ENCODE data around the gene DPPA5.
"Not testable (repeated sequence)": the region's sequence is repeated elsewhere in the genome, so short reads cannot be mapped to it uniquely, and the experiment has no call there.

Gene DPPA5
- total RNA-seq, result 0 reads per million in 4 donors

- no peak for DNase-seq
Measured at GRCh38 chr6:73353636-73354593, at the start of gene DPPA5. Gene DPPA5 (minus strand): TSS chr6:73354276. CDS start chr6:73354225, 51 bp downstream.

GRCh38 chr6:73400656-73401055 is 46.6 kb upstream of the DPPA5 start:
- no peak for DNase-seq

GRCh38 chr6:73395875-73396274 is 41.8 kb upstream of the DPPA5 start:
- no peak for DNase-seq

GRCh38 chr6:73394577-73395354 is 40.7 kb upstream of the DPPA5 start, which contains the start of gene DDX43:
Gene DDX43 (plus strand): TSS chr6:73394828. CDS start chr6:73394906, 78 bp downstream.
- DNase-seq, result peak; percentile 22 to 33 (median 31)

- DNase-seq, result no peak
Measured at GRCh38 chr6:73393278-73393677, 39.2 kb upstream of the DPPA5 start.

GRCh38 chr6:73392188-73392587 is 38.1 kb upstream of the DPPA5 start:
- not testable (repeated sequence) for DNase-seq

GRCh38 chr6:73391675-73392074 is 37.6 kb upstream of the DPPA5 start:
- DNase-seq, result no peak

- no peak for DNase-seq
Measured at GRCh38 chr6:73389854-73390253, 35.8 kb upstream of the DPPA5 start.

- DNase-seq, result peak; percentile 18 to 79 (median 34)
Measured at GRCh38 chr6:73388800-73389512, 34.9 kb upstream of the DPPA5 start.

GRCh38 chr6:73388433-73388799 is 34.3 kb upstream of the DPPA5 start:
- no peak for DNase-seq

GRCh38 chr6:73382462-73383113 is 28.5 kb upstream of the DPPA5 start:
- no peak for DNase-seq

GRCh38 chr6:73381531-73381930 is 27.5 kb upstream of the DPPA5 start:
- not testable (repeated sequence) for DNase-seq

- no peak for DNase-seq
Measured at GRCh38 chr6:73377225-73377624, 23.1 kb upstream of the DPPA5 start.

- DNase-seq, result no peak
Measured at GRCh38 chr6:73375216-73375615, 21.1 kb upstream of the DPPA5 start.

GRCh38 chr6:73372516-73372915 is 18.4 kb upstream of the DPPA5 start:
- DNase-seq, result no peak

GRCh38 chr6:73371984-73372383 is 17.9 kb upstream of the DPPA5 start:
- no peak for DNase-seq

- DNase-seq, result no peak
Measured at GRCh38 chr6:73369563-73369962, 15.5 kb upstream of the DPPA5 start, which contains the start of gene OOEP. Gene OOEP (minus strand): TSS chr6:73369897. CDS start chr6:73369792, 105 bp downstream.

GRCh38 chr6:73369157-73369556 is 15.1 kb upstream of the DPPA5 start:
- DNase-seq, result no peak

- DNase-seq, result no peak
Measured at GRCh38 chr6:73368675-73369074, 14.6 kb upstream of the DPPA5 start.

- no peak for DNase-seq
Measured at GRCh38 chr6:73367761-73368355, 13.8 kb upstream of the DPPA5 start.

- no peak for DNase-seq
Measured at GRCh38 chr6:73364549-73364948, 10.5 kb upstream of the DPPA5 start.

- DNase-seq, result no peak
Measured at GRCh38 chr6:73364121-73364520, 10.0 kb upstream of the DPPA5 start.
